Brain microvascular endothelial cell (primary cell): ENCODE measurements around the gene OSBPL10.

ENCODE experiments used
- DNase-seq: peaks from one replicate; pipeline ENCODE4 v3.0.0-alpha.2; 2020
- H3K27ac ChIP-seq: fragments of 250-450 bp; sonication (Bioruptor Pico); 2 replicates; pipeline ENCODE4 v1.5.1; 2020; ENCODE audit warnings: mild to moderate bottlenecking, moderate library complexity
- H3K27me3 ChIP-seq: fragments of 250-450 bp; sonication (Bioruptor Pico); replicated peaks from 2 replicates; pipeline ENCODE4 v1.5.1; 2020; ENCODE audit warnings: mild to moderate bottlenecking
- H3K36me3 ChIP-seq: fragments of 250-450 bp; sonication (Bioruptor Pico); replicated peaks from 2 replicates; pipeline ENCODE4 v1.5.1; 2020; ENCODE audit warnings: mild to moderate bottlenecking
- H3K4me3 ChIP-seq: 2 replicates; pipeline ENCODE4 v1.5.1; 2011; ENCODE audit warnings: low read depth, mild to moderate bottlenecking, control low read depth, low read length, moderate library complexity
- CTCF ChIP-seq: IDR thresholded peaks from 2 replicates; pipeline ENCODE4 v1.5.1; 2011; ENCODE audit warnings: low read depth, mild to moderate bottlenecking, moderate library complexity, low read length, control low read depth, inconsistent platforms; ENCODE audit errors: missing control alignments
- in situ Hi-C: cut with HindIII; loops from 2 replicates; pipeline ENCODE4 v1.10.0; 2017; ENCODE audit warnings: low sequenced_read_pairs, low pct_ligation_motif_present

Gene OSBPL10

GRCh38 chr3:31754575-31755278 lies 226.3 kb downstream of the OSBPL10 start:
- H3K27ac ChIP-seq = no peak overlapping the region
- no peaks in the 10 kb centered on the region for H3K36me3 ChIP-seq
- no peak for DNase-seq
- H3K4me3 ChIP-seq = no peak overlapping the region
- in situ Hi-C loops = no loop called here
- no peaks in the 10 kb centered on the region for H3K27me3 ChIP-seq
- TF ChIP-seq CTCF = no peak

- H3K4me3 ChIP-seq = no peak overlapping the region
- no peak for DNase-seq
- H3K27me3 ChIP-seq = no peaks in the 10 kb centered on the region
- H3K36me3 ChIP-seq = no peaks in the 10 kb centered on the region
- H3K27ac ChIP-seq = no peak overlapping the region
- in situ Hi-C loops = no loop called here
- TF ChIP-seq CTCF = no peak
Observed at GRCh38 chr3:31753050-31753425, 228.0 kb downstream of the OSBPL10 start.

GRCh38 chr3:31752305-31753049 lies 228.6 kb downstream of the OSBPL10 start:
- Histone ChIP-seq H3K27ac (no peak overlapping the region), H3K36me3 (no peaks in the 10 kb centered on the region)

GRCh38 chr3:31750341-31750740 lies 230.7 kb downstream of the OSBPL10 start:
- no peak for TF ChIP-seq CTCF
- no peaks in the 10 kb centered on the region for H3K27me3 ChIP-seq
- in situ Hi-C loops = no loop called here
- no peak overlapping the region for H3K27ac ChIP-seq
- no peak overlapping the region for H3K4me3 ChIP-seq
- no peaks in the 10 kb centered on the region for H3K36me3 ChIP-seq
- no peak for DNase-seq

More at GRCh38 chr3:31752305-31753049, 228.6 kb downstream of the OSBPL10 start:
- Histone ChIP-seq H3K27me3 (no peaks in the 10 kb centered on the region), H3K4me3 (no peak overlapping the region)
- TF ChIP-seq CTCF = no peak
- no peak for DNase-seq
- in situ Hi-C loops = no loop called here

GRCh38 chr3:31748933-31749295 lies 232.1 kb downstream of the OSBPL10 start:
- Histone ChIP-seq H3K36me3 (no peaks in the 10 kb centered on the region), H3K27ac (no peak overlapping the region), H3K27me3 (no peaks in the 10 kb centered on the region), H3K4me3 (no peak overlapping the region)
- in situ Hi-C loops = no loop called here
- no peak for TF ChIP-seq CTCF
- DNase-seq = no peak
